HCT116 (cell line): ENCODE measurements around the gene CCDC159. TPM values are rescaled to one million over a fixed set of nuclear protein-coding genes. Genes with fewer than 3 reads are reported as not detected.

Experiments used
- ATAC-seq: fragments of 200-7000 bp; cut with Tn5 transposase; 2 replicates; pipeline ENCODE4 v1.9.1; 2020; ENCODE audit warnings: mild to moderate bottlenecking, moderate library complexity
- BruUV-seq: library from RNA; stranded (reverse); fragments of 400-500 nt; replicated peaks from 2 replicates; lab custom pipeline; 2021; lab: Mats Ljungman, UMichigan
- CTCF ChIA-PET: fragments of 300-600 bp; sonication (Branson Sonifier 250); formaldehyde crosslinking; loops from one replicate; lab custom pipeline; 2021; ENCODE audit warnings: antibody characterized with exemption; lab: Charles Lee
- POLR2A ChIA-PET: fragments of 300-600, 350-600 bp; sonication (Branson Sonifier 250); formaldehyde crosslinking; loops from one replicate; lab custom pipeline; 2021; ENCODE audit warnings: antibody characterized with exemption; lab: Charles Lee
- RAD21 ChIA-PET, 2 experiments: fragments of 300-600 bp; sonication (Branson Sonifier 250); formaldehyde crosslinking; loops; one replicate each; lab custom pipeline; 2023; ENCODE audit warnings: low total read pairs in 2 of 2; ENCODE audit not compliant: uncharacterized antibody in 2 of 2, unreplicated experiment in 2 of 2, low non-redundant PET in 1 of 2; lab: Charles Lee
- DNase-seq: peaks from one replicate; pipeline ENCODE4 v3.0.0-alpha.2; 2010; ENCODE audit warnings: low read depth, low spot score
- H2AFZ ChIP-seq: fragments of 200-600 bp; shearing (Covaris generic), sonication (generic); 2 replicates; pipeline ENCODE4 v1.6.1; 2017; ENCODE audit warnings: low read depth, mixed run types, mixed read lengths, antibody characterized with exemption, low read length; ENCODE audit not compliant: poor library complexity, severe bottlenecking
- H3K27ac ChIP-seq: 2 replicates; pipeline ENCODE4 v1.5.1; 2012; ENCODE audit warnings: low read depth, low read length
- H3K27me3 ChIP-seq: fragments of 200-600 bp; sonication (generic); 2 replicates; pipeline ENCODE4 v1.6.1; 2016; ENCODE audit warnings: mixed run types, low read length, mixed read lengths; ENCODE audit not compliant: insufficient read depth
- H3K36me3 ChIP-seq, 2 experiments: fragments of 200-500 bp in 1 of 2; fragments of 200-600 bp in 1 of 2; sonication (Bioruptor generic) in 1 of 2; sonication (generic) in 1 of 2; 2 replicates each; pipeline versions ENCODE4 v1.5.1 to v1.6.1; 2014 to 2016; ENCODE audit warnings: low read length in 2 of 2, inconsistent platforms in 1 of 2, mixed read lengths in 1 of 2, mixed run types in 1 of 2; ENCODE audit not compliant: insufficient read depth in 2 of 2, control insufficient read depth in 1 of 2
- H3K4me1 ChIP-seq, 2 experiments: fragments of 200-600 bp in 1 of 2; sonication (generic) in 1 of 2; 2 replicates each; pipeline versions ENCODE4 v1.5.1 to v1.6.1; 2012 to 2017; ENCODE audit warnings: low read length in 2 of 2, inconsistent platforms in 1 of 2, mild to moderate bottlenecking in 1 of 2, mixed read lengths in 1 of 2, mixed run types in 1 of 2, moderate library complexity in 1 of 2; ENCODE audit not compliant: insufficient read depth in 2 of 2, control insufficient read depth in 1 of 2
- H3K4me2 ChIP-seq: fragments of 200-600 bp; sonication (generic); 2 replicates; pipeline ENCODE4 v1.6.1; 2017; ENCODE audit warnings: mixed run types, low read length, mixed read lengths
- H3K4me3 ChIP-seq, 2 experiments: fragments of 200-600 bp in 1 of 2; sonication (generic) in 1 of 2; replicated peaks in 1 of 2; 2 replicates each; pipeline ENCODE4 v1.5.1; 2011 to 2016; ENCODE audit warnings: low read length in 2 of 2, control low read depth in 1 of 2, low read depth in 1 of 2, mild to moderate bottlenecking in 1 of 2, mixed read lengths in 1 of 2, mixed run types in 1 of 2
- H3K79me2 ChIP-seq: fragments of 200-600 bp; sonication (generic); 2 replicates; pipeline ENCODE4 v1.6.1; 2017; ENCODE audit warnings: mild to moderate bottlenecking, mixed run types, low read length, moderate library complexity, mixed read lengths; ENCODE audit not compliant: insufficient read depth
- H3K9ac ChIP-seq: fragments of 200-600 bp; sonication (generic); 2 replicates; pipeline ENCODE4 v1.6.1; 2016; ENCODE audit warnings: low read length, mixed read lengths
- H3K9me2 ChIP-seq: fragments of 200-600 bp; sonication (generic), shearing (Covaris generic); 2 replicates; pipeline ENCODE4 v1.6.1; 2017; ENCODE audit warnings: mixed run types, mild to moderate bottlenecking, moderate library complexity; ENCODE audit not compliant: insufficient read depth
- H3K9me3 ChIP-seq, 2 experiments: fragments of 200-500 bp in 1 of 2; fragments of 200-600 bp in 1 of 2; sonication (Bioruptor generic) in 1 of 2; sonication (generic) in 1 of 2; 2 replicates each; pipeline ENCODE4 v1.6.1; 2014 to 2017; ENCODE audit warnings: low read length in 2 of 2, mixed read lengths in 2 of 2, inconsistent platforms in 1 of 2, low read depth in 1 of 2, mild to moderate bottlenecking in 1 of 2, mixed run types in 1 of 2, moderate library complexity in 1 of 2; ENCODE audit not compliant: control insufficient read depth in 1 of 2, insufficient read depth in 1 of 2
- H4K20me1 ChIP-seq: fragments of 200-600 bp; sonication (generic), shearing (Covaris generic); 2 replicates; pipeline ENCODE4 v1.6.1; 2017; ENCODE audit warnings: mixed run types, mild to moderate bottlenecking, moderate library complexity; ENCODE audit not compliant: insufficient read depth
- CBX3 ChIP-seq: IDR thresholded peaks from 2 replicates; pipeline ENCODE4 v1.6.1; 2012; ENCODE audit warnings: low read depth
- EGR1 ChIP-seq: IDR thresholded peaks from 2 replicates; pipeline ENCODE4 v1.6.1; 2012; ENCODE audit warnings: low read depth
- ELF1 ChIP-seq: IDR thresholded peaks from 2 replicates; pipeline ENCODE4 v1.6.1; 2012; ENCODE audit warnings: low read depth, borderline replicate concordance
- POLR2A ChIP-seq: IDR thresholded peaks from 2 replicates; pipeline ENCODE4 v1.7.0; 2011; ENCODE audit warnings: borderline replicate concordance; ENCODE audit not compliant: insufficient read depth, insufficient read length; ENCODE audit errors: extremely low read depth
- POLR2AphosphoS5 ChIP-seq: IDR thresholded peaks from 2 replicates; pipeline ENCODE4 v1.6.1; 2011; ENCODE audit warnings: mild to moderate bottlenecking, low read depth, low read length, moderate library complexity
- RAD21 ChIP-seq: IDR thresholded peaks from 2 replicates; pipeline ENCODE4 v1.6.1; 2012; ENCODE audit warnings: low read depth, mild to moderate bottlenecking
- SP1 ChIP-seq: IDR thresholded peaks from 2 replicates; pipeline ENCODE4 v1.6.1; 2012; ENCODE audit warnings: low read depth
- YY1 ChIP-seq: IDR thresholded peaks from 2 replicates; pipeline ENCODE4 v1.6.1; 2011; ENCODE audit warnings: low read length, low read depth, moderate library complexity, mild to moderate bottlenecking; ENCODE audit not compliant: insufficient replicate concordance; ENCODE audit errors: extremely low read depth
- ZNF274 ChIP-seq: fragments of 200-500 bp; sonication (Bioruptor generic); IDR thresholded peaks from 2 replicates; pipeline ENCODE4 v1.6.1; 2014; ENCODE audit warnings: mild to moderate bottlenecking, low read depth, low read length, inconsistent platforms
- intact Hi-C: fragments of 100-400 bp; cut with micrococcal nuclease; formaldehyde crosslinking; loops from 2 replicates; pipeline ENCODE4 v1.10.0; 2022
- total RNA-seq: library from RNA; stranded (reverse); gene quantifications from one replicate; pipeline ENCODE4 v1.2.1, GENCODE V29; 2021; ENCODE audit not compliant: unreplicated experiment
- TF ChIP-seq, protein P1 (sequence below): IDR thresholded peaks from 2 replicates; pipeline ENCODE4 v1.6.1; 2012; ENCODE audit warnings: low read depth
- TF ChIP-seq, protein P2 (sequence below), 3 experiments: fragments of 200-600 bp in 1 of 3; sonication (generic) in 1 of 3; IDR thresholded peaks in 2 of 3; conservative IDR thresholded peaks in 1 of 3; 2 replicates each; pipeline ENCODE4 v1.5.1; 2012 to 2017; ENCODE audit warnings: low read depth in 2 of 3, low read length in 2 of 3, antibody characterized with exemption in 1 of 3, borderline replicate concordance in 1 of 3, control low read depth in 1 of 3, mild to moderate bottlenecking in 1 of 3, mixed read lengths in 1 of 3, mixed run types in 1 of 3, moderate library complexity in 1 of 3; ENCODE audit not compliant: insufficient read depth in 1 of 3

The CCDC159 gene
- total RNA-seq, 1 experiment from 2014 or later = 7.7 TPM

DNA sequence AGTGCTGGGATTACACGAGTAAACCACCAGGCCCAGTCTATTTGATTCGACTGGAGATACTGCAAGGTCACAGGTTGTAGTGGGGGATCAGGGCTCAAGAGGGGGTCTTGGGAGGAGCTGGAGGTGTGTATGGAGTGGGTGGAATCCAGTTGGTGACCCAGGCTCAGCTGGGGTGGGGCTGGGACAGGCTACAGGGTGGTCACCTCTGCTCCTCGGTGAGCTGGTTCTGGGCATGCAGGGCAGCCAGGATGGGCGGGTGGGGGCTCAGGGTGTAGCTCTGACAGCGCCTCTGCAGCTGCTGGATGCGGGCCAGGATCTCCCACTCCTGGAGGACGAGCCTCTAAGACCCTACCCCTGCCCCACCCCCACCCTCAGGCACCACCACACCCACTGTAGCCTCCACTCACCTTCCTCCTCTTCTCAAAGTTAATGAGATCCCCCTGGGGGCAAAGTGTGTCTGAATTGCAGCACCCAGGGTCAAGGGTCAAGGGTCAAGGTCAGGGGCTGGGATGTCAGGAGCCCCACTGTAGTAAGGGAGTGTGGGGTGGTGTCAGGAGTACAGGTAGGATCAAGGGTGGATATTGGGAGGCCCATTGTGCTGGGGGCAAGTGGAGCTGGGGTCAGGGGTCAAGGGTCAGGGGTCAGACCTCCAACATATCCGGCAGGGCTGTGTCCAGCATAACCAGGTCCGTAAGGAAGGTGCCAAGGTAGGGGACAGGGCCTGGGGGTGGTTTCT lies 55.7 kb downstream of the CCDC159 start:
- H3K4me3 ChIP-seq = no peak overlapping the region
- H3K36me3 ChIP-seq = peaks cover 24 to 26% of the 10 kb centered on the region in 2 experiments; a peak in 3 of 4 replicates
- ChIA-PET CTCF (interaction anchor here (1.9 kb wide), 1 partner anchor 20 kb away, joined by 4 read pairs; no protein-coding TSS in a partner anchor), POLR2A (no interaction called here)
- H3K4me1 ChIP-seq = no peaks in the 10 kb centered on the region
- no peaks in the 10 kb centered on the region for H4K20me1 ChIP-seq
- H3K9ac ChIP-seq = no peak overlapping the region
- TF ChIP-seq ZNF274 (no peak), POLR2A (no peak), RAD21 (no peak), YY1 (no peak), ELF1 (no peak), SP1 (no peak), POLR2AphosphoS5 (no peak), EGR1 (no peak), CBX3 (no peak)
- TF ChIP-seq, protein P1, sequence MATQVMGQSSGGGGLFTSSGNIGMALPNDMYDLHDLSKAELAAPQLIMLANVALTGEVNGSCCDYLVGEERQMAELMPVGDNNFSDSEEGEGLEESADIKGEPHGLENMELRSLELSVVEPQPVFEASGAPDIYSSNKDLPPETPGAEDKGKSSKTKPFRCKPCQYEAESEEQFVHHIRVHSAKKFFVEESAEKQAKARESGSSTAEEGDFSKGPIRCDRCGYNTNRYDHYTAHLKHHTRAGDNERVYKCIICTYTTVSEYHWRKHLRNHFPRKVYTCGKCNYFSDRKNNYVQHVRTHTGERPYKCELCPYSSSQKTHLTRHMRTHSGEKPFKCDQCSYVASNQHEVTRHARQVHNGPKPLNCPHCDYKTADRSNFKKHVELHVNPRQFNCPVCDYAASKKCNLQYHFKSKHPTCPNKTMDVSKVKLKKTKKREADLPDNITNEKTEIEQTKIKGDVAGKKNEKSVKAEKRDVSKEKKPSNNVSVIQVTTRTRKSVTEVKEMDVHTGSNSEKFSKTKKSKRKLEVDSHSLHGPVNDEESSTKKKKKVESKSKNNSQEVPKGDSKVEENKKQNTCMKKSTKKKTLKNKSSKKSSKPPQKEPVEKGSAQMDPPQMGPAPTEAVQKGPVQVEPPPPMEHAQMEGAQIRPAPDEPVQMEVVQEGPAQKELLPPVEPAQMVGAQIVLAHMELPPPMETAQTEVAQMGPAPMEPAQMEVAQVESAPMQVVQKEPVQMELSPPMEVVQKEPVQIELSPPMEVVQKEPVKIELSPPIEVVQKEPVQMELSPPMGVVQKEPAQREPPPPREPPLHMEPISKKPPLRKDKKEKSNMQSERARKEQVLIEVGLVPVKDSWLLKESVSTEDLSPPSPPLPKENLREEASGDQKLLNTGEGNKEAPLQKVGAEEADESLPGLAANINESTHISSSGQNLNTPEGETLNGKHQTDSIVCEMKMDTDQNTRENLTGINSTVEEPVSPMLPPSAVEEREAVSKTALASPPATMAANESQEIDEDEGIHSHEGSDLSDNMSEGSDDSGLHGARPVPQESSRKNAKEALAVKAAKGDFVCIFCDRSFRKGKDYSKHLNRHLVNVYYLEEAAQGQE = no peak
- TF ChIP-seq, protein P2, sequence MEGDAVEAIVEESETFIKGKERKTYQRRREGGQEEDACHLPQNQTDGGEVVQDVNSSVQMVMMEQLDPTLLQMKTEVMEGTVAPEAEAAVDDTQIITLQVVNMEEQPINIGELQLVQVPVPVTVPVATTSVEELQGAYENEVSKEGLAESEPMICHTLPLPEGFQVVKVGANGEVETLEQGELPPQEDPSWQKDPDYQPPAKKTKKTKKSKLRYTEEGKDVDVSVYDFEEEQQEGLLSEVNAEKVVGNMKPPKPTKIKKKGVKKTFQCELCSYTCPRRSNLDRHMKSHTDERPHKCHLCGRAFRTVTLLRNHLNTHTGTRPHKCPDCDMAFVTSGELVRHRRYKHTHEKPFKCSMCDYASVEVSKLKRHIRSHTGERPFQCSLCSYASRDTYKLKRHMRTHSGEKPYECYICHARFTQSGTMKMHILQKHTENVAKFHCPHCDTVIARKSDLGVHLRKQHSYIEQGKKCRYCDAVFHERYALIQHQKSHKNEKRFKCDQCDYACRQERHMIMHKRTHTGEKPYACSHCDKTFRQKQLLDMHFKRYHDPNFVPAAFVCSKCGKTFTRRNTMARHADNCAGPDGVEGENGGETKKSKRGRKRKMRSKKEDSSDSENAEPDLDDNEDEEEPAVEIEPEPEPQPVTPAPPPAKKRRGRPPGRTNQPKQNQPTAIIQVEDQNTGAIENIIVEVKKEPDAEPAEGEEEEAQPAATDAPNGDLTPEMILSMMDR (IDR thresholded peaks at IDR 0.05 in 2 of 3, conservative IDR thresholded peaks at IDR 0.05 in 1 of 3; ENCODE audit: borderline replicate concordance in 1 of 3, insufficient read depth in 1 of 3, low read depth in 2 of 3, low read length in 2 of 3) = no peak
- TF ChIP-seq, all 23 proteins: peak for 0
- DNase-seq (no peak), ATAC-seq (no peak)
- intact Hi-C loops = no loop called here
- Histone ChIP-seq H3K27ac (no peak overlapping the region), H3K4me2 (no peak overlapping the region), H3K27me3 (no peaks in the 10 kb centered on the region), H3K9me2 (no peaks in the 10 kb centered on the region), H3K9me3 (no peaks in the 10 kb centered on the region), H3K79me2 (no peaks in the 10 kb centered on the region), H2AFZ (no peak overlapping the region)
- no TSS peak for BruUV-seq
- RAD21 ChIA-PET = no interaction called here

Other genes starting within 250 kb of the CCDC159 start
- gene SPC24, start 190.7 kb upstream of the CCDC159 start, total RNA-seq = 33.9 TPM
- 43.6 TPM for gene KANK2, start 149.0 kb upstream of the CCDC159 start, total RNA-seq
- not detected for gene ANGPTL8, start 106.9 kb upstream of the CCDC159 start, total RNA-seq
- 82.4 TPM for gene DOCK6, start 84.0 kb upstream of the CCDC159 start, total RNA-seq
- gene TSPAN16, start 50.4 kb upstream of the CCDC159 start, total RNA-seq = not detected
- 28.9 TPM for gene RAB3D, start 6.9 kb upstream of the CCDC159 start, total RNA-seq
- gene TMEM205, start 251 bp upstream of the CCDC159 start, total RNA-seq = 55.9 TPM
- gene PLPPR2, start 8.9 kb downstream of the CCDC159 start, total RNA-seq = 23.2 TPM
- 2.5 TPM for gene SWSAP1, start 28.1 kb downstream of the CCDC159 start, total RNA-seq
- gene EPOR, start 37.8 kb downstream of the CCDC159 start, total RNA-seq = 15.3 TPM
- gene RGL3, start 72.8 kb downstream of the CCDC159 start, total RNA-seq = 99.2 TPM
- 0.52 TPM for gene ODAD3, start 88.6 kb downstream of the CCDC159 start, total RNA-seq
- gene PRKCSH, start 89.1 kb downstream of the CCDC159 start, total RNA-seq = 425 TPM
- 0.05 TPM for gene ELAVL3, start 134.5 kb downstream of the CCDC159 start, total RNA-seq
- 16.1 TPM for gene ZNF653, start 159.3 kb downstream of the CCDC159 start, total RNA-seq
- gene ECSIT, start 182.6 kb downstream of the CCDC159 start, total RNA-seq = 52.8 TPM
- gene CNN1, start 192.3 kb downstream of the CCDC159 start, total RNA-seq = 0.64 TPM
- 74.5 TPM for gene ELOF1, start 212.7 kb downstream of the CCDC159 start, total RNA-seq
- 1.2 TPM for gene ACP5, start 231.1 kb downstream of the CCDC159 start, total RNA-seq